IMR-90 (cell line): ENCODE data around the gene NUBP2. TPM values are rescaled to one million over a fixed set of nuclear protein-coding genes. Genes with fewer than 3 reads are reported as not detected.
A peak's percentile ranks its signal among the peaks of the same experiment; 100 is the strongest.

Experiments used
- ATAC-seq: fragments of 200-7000 bp; cut with Tn5 transposase; 2 replicates; pipeline ENCODE4 v1.9.1; 2020; ENCODE audit warnings: low read depth, mild to moderate bottlenecking, moderate library complexity
- BruUV-seq: library from RNA; stranded (reverse); fragments of 400-500 nt; replicated peaks from 2 replicates; lab custom pipeline; 2021; lab: Mats Ljungman, UMichigan
- CTCF ChIA-PET: fragments of 300-600 bp; formaldehyde crosslinking; extraction: SDS; loops from one replicate; lab custom pipeline; 2021; ENCODE audit warnings: antibody characterized with exemption; lab: Yijun Ruan, JAX
- POLR2A ChIA-PET: fragments of 300-600 bp; sonication (Branson Sonifier 250); formaldehyde crosslinking; loops from one replicate; lab custom pipeline; 2022; ENCODE audit warnings: antibody characterized with exemption; ENCODE audit not compliant: unreplicated experiment; lab: Charles Lee
- DNase-seq: peaks from one replicate; pipeline ENCODE4 v3.0.0; 2013
- H2AFZ ChIP-seq: replicated peaks from 2 replicates; pipeline ENCODE3; 2013; ENCODE audit warnings: low read length, mild to moderate bottlenecking; ENCODE audit not compliant: poor library complexity
- H2AK5ac ChIP-seq: 2 replicates; pipeline ENCODE4 v1.6.1; 2013; ENCODE audit warnings: low read depth, low read length, inconsistent platforms
- H2AK9ac ChIP-seq: replicated peaks from 2 replicates; pipeline ENCODE3; 2013; ENCODE audit warnings: mild to moderate bottlenecking, low read depth, low read length, moderate library complexity; ENCODE audit not compliant: poor library complexity
- H2BK120ac ChIP-seq: 2 replicates; pipeline ENCODE4 v1.6.1; 2013; ENCODE audit warnings: low read depth, low read length, inconsistent platforms
- H2BK15ac ChIP-seq: 3 replicates; pipeline ENCODE4 v1.6.1; 2013; ENCODE audit warnings: low read depth, low read length, inconsistent platforms
- H2BK20ac ChIP-seq: 2 replicates; pipeline ENCODE4 v1.6.1; 2013; ENCODE audit warnings: low read depth, mild to moderate bottlenecking, inconsistent platforms, low read length, moderate library complexity
- H2BK5ac ChIP-seq: 2 replicates; pipeline ENCODE4 v1.6.1; 2013; ENCODE audit warnings: mild to moderate bottlenecking, low read depth, low read length, inconsistent platforms; ENCODE audit not compliant: poor library complexity, severe bottlenecking
- H3K14ac ChIP-seq: replicated peaks from 2 replicates; pipeline ENCODE4 v1.6.1; 2013; ENCODE audit warnings: low read depth, low read length, inconsistent platforms
- H3K18ac ChIP-seq: 2 replicates; pipeline ENCODE4 v1.6.1; 2013; ENCODE audit warnings: low read depth, low read length, control low read depth
- H3K23ac ChIP-seq: 2 replicates; pipeline ENCODE4 v1.6.1; 2013; ENCODE audit warnings: low read depth, low read length, inconsistent platforms
- H3K27ac ChIP-seq: 2 replicates; pipeline ENCODE4 v1.5.1; 2013; ENCODE audit warnings: mild to moderate bottlenecking, control low read depth, low read length; ENCODE audit not compliant: insufficient read depth
- H3K27me3 ChIP-seq: 2 replicates; pipeline ENCODE4 v1.6.1; 2013; ENCODE audit warnings: low read length; ENCODE audit not compliant: control insufficient read depth, insufficient read depth
- H3K36me3 ChIP-seq: 2 replicates; pipeline ENCODE4 v1.6.1; 2013; ENCODE audit warnings: low read length, mixed read lengths; ENCODE audit not compliant: control insufficient read depth, insufficient read depth
- H3K4ac ChIP-seq: 2 replicates; pipeline ENCODE4 v1.6.1; 2013; ENCODE audit warnings: low read depth, low read length, inconsistent platforms
- H3K4me1 ChIP-seq: 2 replicates; pipeline ENCODE4 v1.6.1; 2013; ENCODE audit warnings: low read length, mixed read lengths; ENCODE audit not compliant: control insufficient read depth, insufficient read depth
- H3K4me2 ChIP-seq: 2 replicates; pipeline ENCODE4 v1.6.1; 2013; ENCODE audit warnings: low read depth, mild to moderate bottlenecking, control low read depth, low read length, moderate library complexity
- H3K4me3 ChIP-seq: 2 replicates; pipeline ENCODE4 v1.5.1; 2013; ENCODE audit warnings: low read depth, mild to moderate bottlenecking, control low read depth, low read length, moderate library complexity; ENCODE audit not compliant: insufficient read depth
- H3K56ac ChIP-seq: 2 replicates; pipeline ENCODE4 v1.6.1; 2013; ENCODE audit warnings: low read length, inconsistent platforms; ENCODE audit not compliant: insufficient read depth; ENCODE audit errors: extremely low read depth
- H3K79me1 ChIP-seq, 2 experiments: 2 replicates each; pipeline ENCODE4 v1.6.1; 2013; ENCODE audit warnings: low read length in 2 of 2, inconsistent platforms in 1 of 2, low read depth in 1 of 2
- H3K9ac ChIP-seq: 2 replicates; pipeline ENCODE4 v1.6.1; 2013; ENCODE audit warnings: low read depth, low read length, control low read depth
- H3K9me1 ChIP-seq: 2 replicates; pipeline ENCODE4 v1.6.1; 2013; ENCODE audit warnings: low read length, inconsistent platforms; ENCODE audit not compliant: insufficient read depth
- H3K9me3 ChIP-seq: 2 replicates; pipeline ENCODE4 v1.6.1; 2013; ENCODE audit warnings: low read length; ENCODE audit not compliant: control insufficient read depth, insufficient read depth
- H4K20me1 ChIP-seq: 2 replicates; pipeline ENCODE4 v1.6.1; 2013; ENCODE audit warnings: low read length, inconsistent platforms; ENCODE audit not compliant: insufficient read depth
- H4K5ac ChIP-seq: 2 replicates; pipeline ENCODE4 v1.6.1; 2013; ENCODE audit warnings: mild to moderate bottlenecking, low read depth, low read length, control low read depth
- H4K8ac ChIP-seq, 2 experiments: 2 replicates each; pipeline ENCODE4 v1.6.1; 2013; ENCODE audit warnings: low read depth in 2 of 2, low read length in 2 of 2, control low read depth in 1 of 2, inconsistent platforms in 1 of 2
- H4K91ac ChIP-seq: 2 replicates; pipeline ENCODE4 v1.6.1; 2013; ENCODE audit warnings: low read depth, low read length, inconsistent platforms; ENCODE audit not compliant: insufficient read depth
- CTCF ChIP-seq: conservative IDR thresholded peaks from 2 replicates; pipeline ENCODE4 v1.5.1; 2012; ENCODE audit warnings: mild to moderate bottlenecking, low read depth, low read length, improper control_type of control experiment
- NFE2L2 ChIP-seq: fragments of 150-350 bp; IDR thresholded peaks from 2 replicates; pipeline ENCODE4 v1.6.1; 2016; ENCODE audit warnings: low read depth, mild to moderate bottlenecking, low read length
- RAD21 ChIP-seq: IDR thresholded peaks from 2 replicates; pipeline ENCODE4 v1.6.1; 2012; ENCODE audit warnings: low read length, improper control_type of control experiment
- WGBS, 2 experiments: methylation state at CpG; one replicate each; pipeline versions ENCODE4 v1.1.5 to v1.1.7; 2013; ENCODE audit warnings: missing lambda C conversion rate in 2 of 2; ENCODE audit not compliant: insufficient read length in 1 of 2; ENCODE audit errors: extremely low coverage in 2 of 2; 5-methylcytosine and 5-hydroxymethylcytosine counted together
- dilution Hi-C: fragments of 300-500 bp; cut with HindIII; formaldehyde crosslinking; loops from one replicate; pipeline ENCODE4 v1.14.3; 2018; ENCODE audit warnings: low sequenced_read_pairs; ENCODE audit not compliant: unreplicated experiment
- in situ Hi-C: fragments of 300-500 bp; cut with MboI; formaldehyde crosslinking; loops from 3 replicates; pipeline ENCODE4 v1.14.3; 2019; ENCODE audit warnings: low sequenced_read_pairs, inconsistent platforms, mixed read lengths
- intact Hi-C: fragments of 100-400 bp; cut with micrococcal nuclease; formaldehyde crosslinking; loops from 2 replicates; pipeline ENCODE4 v1.10.0; 2022
- polyA plus RNA-seq, 3 experiments: library from polyadenylated mRNA; depleted of rRNA; stranded (reverse); fragments of >200 nt; gene quantifications; 2 replicates each; pipeline ENCODE4 v1.2.3, GENCODE V29; 2012; ENCODE audit warnings: low replicate concordance in 1 of 3
- total RNA-seq: library from RNA; depleted of rRNA; stranded (reverse); fragments of >200 nt; gene quantifications from 2 replicates; pipeline ENCODE4 v1.2.3, GENCODE V29; 2012

Gene NUBP2
- total and polyA plus RNA-seq, 2 of the 4 experiments (the other 2 are of a cell fraction): 62.6 to 131 TPM

DNA sequence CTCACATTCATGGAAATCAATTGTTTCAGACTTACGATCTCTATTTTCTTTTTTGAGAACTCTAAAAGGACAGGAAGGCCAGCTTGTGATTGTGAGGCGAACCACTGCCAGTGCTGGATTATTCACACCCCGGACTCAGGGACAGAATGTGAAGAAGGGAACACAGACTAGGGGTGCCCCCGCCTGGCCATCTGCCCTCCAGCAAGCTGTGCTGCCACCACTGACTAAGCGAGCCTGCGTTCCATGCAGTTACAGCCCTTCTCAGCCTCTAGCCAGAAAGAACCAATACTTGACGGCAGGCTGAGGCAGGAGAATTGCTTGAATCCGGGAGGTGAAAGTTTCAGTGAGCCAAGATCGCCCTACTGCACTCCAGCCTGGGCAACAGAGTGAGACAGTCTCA is 41.1 kb downstream of the NUBP2 start:
- in situ Hi-C loops: no loop called here
- H2AK5ac ChIP-seq: no peak overlapping the region
- no peak overlapping the region for H4K5ac ChIP-seq
- peaks cover 10 to 47% of the 10 kb centered on the region in 2 experiments for H3K79me1 ChIP-seq
- no peak overlapping the region for H3K4me3 ChIP-seq
- DNase-seq: peak; percentile 59
- H3K4me2 ChIP-seq: no peak overlapping the region
- H2BK15ac ChIP-seq: no peak overlapping the region
- H3K27me3 ChIP-seq: no peaks in the 10 kb centered on the region
- H3K14ac ChIP-seq: no peak overlapping the region
- peaks cover 8% of the 10 kb centered on the region for H3K36me3 ChIP-seq
- peaks cover 7% of the 10 kb centered on the region; the same call in 1 of the 2 replicates for H4K20me1 ChIP-seq
- no peak overlapping the region for H2BK20ac ChIP-seq
- no peak overlapping the region for H2AFZ ChIP-seq
- H3K9ac ChIP-seq: no peak overlapping the region
- H3K9me1 ChIP-seq: peaks cover under 1% of the 10 kb centered on the region
- no peak overlapping the region for H3K4ac ChIP-seq
- ChIA-PET POLR2A (no interaction called here), CTCF (interaction anchor here (0.6 to 1.1 kb wide), 4 partner anchors 25 to 845 kb away, joined by 3 to 5 read pairs (median 4); partner anchors contain the start of genes NUBP2 and SPSB3)
- TF ChIP-seq CTCF: peak; percentile 41
- TF ChIP-seq RAD21: peak; percentile 43
- TF ChIP-seq NFE2L2: no peak
- no peak overlapping the region for H4K8ac ChIP-seq
- no peak for ATAC-seq
- intact Hi-C loops: no loop called here
- WGBS, 2 experiments: 62% methylated on average over 2 of the region's 9 CpGs; no CpG with 5 or more reads in 1 of the 2 experiments
- H3K4me1 ChIP-seq: peaks cover 4% of the 10 kb centered on the region; the same call in 1 of the 2 replicates
- no peak overlapping the region for H3K18ac ChIP-seq
- no peak overlapping the region for H3K23ac ChIP-seq
- no peak overlapping the region for H4K91ac ChIP-seq
- H2AK9ac ChIP-seq: no peak overlapping the region
- no peak overlapping the region for H2BK5ac ChIP-seq
- no peak overlapping the region for H3K56ac ChIP-seq
- no peak overlapping the region for H2BK120ac ChIP-seq
- H3K9me3 ChIP-seq: no peaks in the 10 kb centered on the region
- no peak overlapping the region for H3K27ac ChIP-seq
- no TSS peak for BruUV-seq
- dilution Hi-C loops: no loop called here
